Measurements from ENCODE around the gene KIF2C.

The KIF2C gene

DNA sequence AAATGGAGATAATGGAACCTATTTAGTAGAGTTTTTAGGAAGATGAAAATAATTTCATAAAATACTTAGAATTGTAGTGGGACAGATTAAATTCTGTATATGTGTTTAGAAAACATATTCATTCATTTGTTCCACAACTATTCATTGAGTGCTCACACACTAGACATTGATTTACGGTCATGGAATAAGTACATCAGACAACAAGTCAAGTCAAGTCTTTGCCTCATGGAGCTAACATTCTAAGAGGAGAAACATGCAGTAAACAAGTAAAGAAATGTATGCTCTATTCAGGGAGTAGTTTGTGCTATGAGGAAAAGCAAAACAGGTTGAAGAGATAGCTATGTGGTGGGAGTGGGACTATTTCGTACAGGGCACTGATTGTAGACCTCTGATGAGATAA lies 77.7 kb downstream of the KIF2C start:
- no peaks in the 10 kb centered on the region for H3K27me3 ChIP-seq (ENCODE audit: control insufficient read depth, insufficient read depth, low read length)
- H3K27ac ChIP-seq = no peak overlapping the region
- H3K4me3 ChIP-seq (ENCODE audit: low read depth, low read length) = no peak overlapping the region
- no peaks in the 10 kb centered on the region for H3K79me2 ChIP-seq
- H3K4me1 ChIP-seq = no peaks in the 10 kb centered on the region
- no peak overlapping the region for H3K4me2 ChIP-seq (ENCODE audit: low read length)
- H3K36me3 ChIP-seq (ENCODE audit: control insufficient read depth, insufficient read depth, low read length) = no peaks in the 10 kb centered on the region
- no peaks in the 10 kb centered on the region for H3K9me3 ChIP-seq (ENCODE audit: control insufficient read depth, low read length)
- H3K9ac ChIP-seq = no peak overlapping the region
- TF ChIP-seq, protein P1, sequence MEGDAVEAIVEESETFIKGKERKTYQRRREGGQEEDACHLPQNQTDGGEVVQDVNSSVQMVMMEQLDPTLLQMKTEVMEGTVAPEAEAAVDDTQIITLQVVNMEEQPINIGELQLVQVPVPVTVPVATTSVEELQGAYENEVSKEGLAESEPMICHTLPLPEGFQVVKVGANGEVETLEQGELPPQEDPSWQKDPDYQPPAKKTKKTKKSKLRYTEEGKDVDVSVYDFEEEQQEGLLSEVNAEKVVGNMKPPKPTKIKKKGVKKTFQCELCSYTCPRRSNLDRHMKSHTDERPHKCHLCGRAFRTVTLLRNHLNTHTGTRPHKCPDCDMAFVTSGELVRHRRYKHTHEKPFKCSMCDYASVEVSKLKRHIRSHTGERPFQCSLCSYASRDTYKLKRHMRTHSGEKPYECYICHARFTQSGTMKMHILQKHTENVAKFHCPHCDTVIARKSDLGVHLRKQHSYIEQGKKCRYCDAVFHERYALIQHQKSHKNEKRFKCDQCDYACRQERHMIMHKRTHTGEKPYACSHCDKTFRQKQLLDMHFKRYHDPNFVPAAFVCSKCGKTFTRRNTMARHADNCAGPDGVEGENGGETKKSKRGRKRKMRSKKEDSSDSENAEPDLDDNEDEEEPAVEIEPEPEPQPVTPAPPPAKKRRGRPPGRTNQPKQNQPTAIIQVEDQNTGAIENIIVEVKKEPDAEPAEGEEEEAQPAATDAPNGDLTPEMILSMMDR (IDR thresholded peaks at IDR 0.05) = no peak
- no peak overlapping the region for H2AFZ ChIP-seq

Measured in parathyroid adenoma (tissue), 2 donors.